Right forelimb (tissue), 1 donor: ENCODE data around the gene UGT1A9.
A peak's percentile ranks its signal among the peaks of the same experiment; 100 is the strongest.

Experiments used
- DNase-seq: peaks from one replicate; pipeline ENCODE4 v3.0.0-alpha.2; 2018

UGT1A9 gene

DNA sequence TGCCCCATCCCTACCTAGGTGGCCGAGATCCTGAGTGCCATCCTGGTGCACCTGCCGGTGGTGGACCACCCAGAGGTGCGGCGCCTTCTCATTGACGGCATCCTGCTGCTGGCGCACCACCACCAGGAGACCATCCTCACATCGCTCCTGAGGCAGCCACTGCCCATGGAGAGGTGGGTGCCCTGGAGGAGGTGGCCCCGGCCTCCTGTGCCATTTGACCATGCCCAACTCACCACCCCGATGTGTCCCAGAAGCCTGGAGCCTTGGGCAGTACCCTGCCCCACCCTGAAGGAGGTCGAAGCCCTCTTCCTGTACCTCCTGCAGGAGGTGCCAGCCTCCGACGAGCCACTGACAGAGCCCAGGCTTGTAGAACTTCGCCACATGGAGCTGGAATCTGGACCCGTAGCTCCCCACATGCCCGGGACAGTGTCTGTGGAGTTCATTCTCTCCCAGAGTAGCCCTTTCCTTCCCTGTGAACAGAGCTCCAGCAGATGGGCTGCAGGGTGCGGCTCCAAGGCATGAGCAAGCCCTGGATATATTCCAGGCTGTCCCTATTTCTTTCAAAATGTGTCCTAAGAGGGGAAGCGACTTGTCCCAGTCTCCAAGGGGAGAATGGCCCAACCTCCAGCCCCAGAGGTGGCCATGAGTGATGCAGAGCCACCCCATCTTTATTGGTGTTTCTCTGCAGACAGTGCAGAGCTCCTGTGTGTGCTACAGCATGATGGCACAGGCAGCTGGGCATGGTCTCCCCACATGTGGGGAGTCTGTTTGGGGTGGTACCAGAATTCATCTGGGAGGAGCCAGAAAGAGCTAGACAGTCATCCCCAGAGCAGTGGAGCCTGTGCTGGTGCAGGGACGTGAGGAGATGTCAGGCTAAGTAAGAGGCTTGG is 148.4 kb downstream of the UGT1A9 start:
- peak; percentile 20 for DNase-seq

- peak; percentile 21 for DNase-seq
Measured at GRCh38 chr2:233820774-233821105, 149.0 kb downstream of the UGT1A9 start.

- peak; percentile 16 for DNase-seq
Measured at GRCh38 chr2:233821196-233821595, 149.5 kb downstream of the UGT1A9 start.

GRCh38 chr2:233821709-233822100 is 150.0 kb downstream of the UGT1A9 start:
- peak; percentile 19 for DNase-seq

DNA sequence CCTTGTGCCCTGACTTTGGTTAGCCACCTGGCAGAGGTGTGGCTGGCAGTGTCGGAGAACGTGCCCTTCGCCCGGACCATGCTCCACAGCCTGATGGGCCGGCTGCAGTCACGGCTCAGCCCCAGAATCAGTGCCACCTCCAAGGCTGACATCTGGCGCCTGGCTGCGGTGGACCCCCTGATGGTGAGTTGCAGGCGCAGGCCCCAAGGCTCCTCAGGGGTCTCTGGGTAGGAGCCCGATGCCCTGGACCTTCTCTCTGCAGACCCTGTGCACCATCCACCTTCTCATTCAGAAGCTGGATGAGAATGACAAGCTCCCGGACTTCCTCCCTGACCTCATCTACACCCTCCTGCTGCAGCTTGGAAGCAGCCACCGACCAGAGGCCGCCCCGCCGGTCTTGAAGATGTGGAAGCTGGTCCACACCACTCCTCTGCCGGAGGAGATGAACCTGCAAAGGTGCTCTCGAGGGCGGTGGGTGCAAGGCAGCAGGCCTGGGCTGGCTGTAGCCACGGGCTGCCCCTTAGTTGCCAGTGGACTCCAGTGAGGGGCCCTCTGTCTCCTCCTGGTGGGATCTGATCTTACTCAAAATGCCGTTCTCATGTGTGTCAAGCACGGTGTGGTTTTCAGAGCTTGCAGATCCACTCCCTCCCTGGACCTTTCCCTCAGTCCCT is 150.5 kb downstream of the UGT1A9 start:
- DNase-seq: peak; percentile 11
